ENCODE data around the gene NR2C2. TPM values are rescaled to one million over a fixed set of nuclear protein-coding genes. Genes with fewer than 3 reads are reported as not detected.

Gene NR2C2
- total and polyA plus RNA-seq, 2 of the 13 experiments (the other 11 are each of a cell fraction or from before 2014, with no cell fraction given) = 7.8 to 11.8 TPM

DNA sequence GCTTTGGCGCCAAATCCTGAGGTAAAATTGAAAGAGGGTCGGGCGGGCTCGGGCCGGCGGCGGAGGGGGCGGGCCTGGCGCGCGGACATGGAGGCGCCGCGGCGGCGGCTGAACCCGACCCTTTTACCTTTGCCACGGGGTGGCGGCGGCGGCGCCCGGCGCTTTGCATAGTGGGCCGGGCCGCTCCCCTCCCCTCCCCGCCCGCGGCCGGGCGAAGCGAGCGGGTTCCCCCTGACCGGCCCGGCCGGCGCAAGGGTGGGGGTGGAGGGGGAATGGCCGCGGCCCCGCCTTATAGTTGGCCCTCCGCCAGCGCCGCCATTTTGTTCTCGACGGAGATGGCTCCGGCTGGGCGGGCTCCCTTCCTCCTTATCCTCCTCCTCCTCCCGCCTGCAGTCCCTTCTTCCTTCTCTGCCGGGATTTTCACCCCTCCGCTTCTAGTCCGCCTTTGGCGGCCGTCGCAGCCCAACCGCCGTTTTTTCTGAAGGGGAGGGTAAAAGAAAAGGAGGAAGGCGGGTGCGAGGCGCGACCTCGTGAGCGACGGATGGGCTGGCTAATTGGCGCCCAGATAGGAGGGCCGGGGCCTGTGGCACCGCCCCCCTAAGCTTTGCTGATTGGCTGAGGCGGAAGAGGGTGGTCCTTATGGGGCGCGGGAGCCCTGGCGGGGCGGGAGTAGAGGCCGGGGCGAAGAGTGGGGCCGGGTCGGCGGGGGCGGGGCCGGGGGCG lies 664 bp downstream of the NR2C2 start (continued):
- TF ChIP-seq ZBTB20 (CRISPR knock-in tag; IDR thresholded peaks at IDR 0.05; ENCODE audit: borderline replicate concordance, low read depth) (no peak), ARNTL (CRISPR knock-in tag; IDR thresholded peaks at IDR 0.05) (no peak), ONECUT2 (CRISPR knock-in tag; IDR thresholded peaks at IDR 0.05) (no peak), ZNF841 (CRISPR knock-in tag; IDR thresholded peaks at IDR 0.05; ENCODE audit: borderline replicate concordance) (no peak), ZNF3 (CRISPR knock-in tag; IDR thresholded peaks at IDR 0.05) (no peak), ZNF503 (CRISPR knock-in tag; IDR thresholded peaks at IDR 0.05) (no peak), MEIS2 (CRISPR knock-in tag; IDR thresholded peaks at IDR 0.05) (0 out of 2 replicates have a peak, but pooled peaks have one; percentile 56), ZNF251 (CRISPR knock-in tag; IDR thresholded peaks at IDR 0.05) (no peak), NFKB2 (CRISPR knock-in tag; IDR thresholded peaks at IDR 0.05; ENCODE audit: borderline replicate concordance) (no peak), NKX3-1 (CRISPR knock-in tag; IDR thresholded peaks at IDR 0.05) (0 out of 2 replicates have a peak, but pooled peaks have one; percentile 50), ZNF34 (CRISPR knock-in tag; IDR thresholded peaks at IDR 0.05; ENCODE audit: borderline replicate concordance) (no peak), SRSF9 (IDR thresholded peaks at IDR 0.05; ENCODE audit: borderline replicate concordance, insufficient read depth, low read depth, low read length, poor library complexity, severe bottlenecking) (no peak), FOXJ3 (CRISPR knock-in tag; IDR thresholded peaks at IDR 0.05; ENCODE audit: borderline replicate concordance) (no peak), PHF20 (CRISPR knock-in tag; IDR thresholded peaks at IDR 0.05) (peak; percentile 15; the same call in 1 of the 2 replicates), HOXA7 (CRISPR knock-in tag; IDR thresholded peaks at IDR 0.05) (no peak), ZFP1 (CRISPR knock-in tag; IDR thresholded peaks at IDR 0.05) (no peak), PTBP1 (IDR thresholded peaks at IDR 0.05; ENCODE audit: low read depth, low read length, poor library complexity, severe bottlenecking) (no peak), FOXK2 (IDR thresholded peaks at IDR 0.05) (no peak), RFX1 (IDR thresholded peaks at IDR 0.05) (no peak), NCOA1 (CRISPR knock-in tag; IDR thresholded peaks at IDR 0.05) (no peak), E2F5 (CRISPR knock-in tag; conservative IDR thresholded peaks at IDR 0.05) (no peak)
- TF ChIP-seq, protein P1, sequence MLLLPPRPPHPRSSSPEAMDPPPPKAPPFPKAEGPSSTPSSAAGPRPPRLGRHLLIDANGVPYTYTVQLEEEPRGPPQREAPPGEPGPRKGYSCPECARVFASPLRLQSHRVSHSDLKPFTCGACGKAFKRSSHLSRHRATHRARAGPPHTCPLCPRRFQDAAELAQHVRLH (CRISPR knock-in tag; IDR thresholded peaks at IDR 0.05; ENCODE audit: borderline replicate concordance, low read depth) = 0 out of 2 replicates have a peak, but pooled peaks have one; percentile 27
- TF ChIP-seq, protein P2, sequence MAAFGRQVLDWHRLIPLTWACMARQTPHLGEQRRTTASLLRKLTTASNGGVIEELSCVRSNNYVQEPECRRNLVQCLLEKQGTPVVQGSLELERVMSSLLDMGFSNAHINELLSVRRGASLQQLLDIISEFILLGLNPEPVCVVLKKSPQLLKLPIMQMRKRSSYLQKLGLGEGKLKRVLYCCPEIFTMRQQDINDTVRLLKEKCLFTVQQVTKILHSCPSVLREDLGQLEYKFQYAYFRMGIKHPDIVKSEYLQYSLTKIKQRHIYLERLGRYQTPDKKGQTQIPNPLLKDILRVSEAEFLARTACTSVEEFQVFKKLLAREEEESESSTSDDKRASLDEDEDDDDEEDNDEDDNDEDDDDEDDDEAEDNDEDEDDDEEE (CRISPR knock-in tag; IDR thresholded peaks at IDR 0.05) = 0 out of 2 replicates have a peak, but pooled peaks have one; percentile 25
- TF ChIP-seq, protein P3, sequence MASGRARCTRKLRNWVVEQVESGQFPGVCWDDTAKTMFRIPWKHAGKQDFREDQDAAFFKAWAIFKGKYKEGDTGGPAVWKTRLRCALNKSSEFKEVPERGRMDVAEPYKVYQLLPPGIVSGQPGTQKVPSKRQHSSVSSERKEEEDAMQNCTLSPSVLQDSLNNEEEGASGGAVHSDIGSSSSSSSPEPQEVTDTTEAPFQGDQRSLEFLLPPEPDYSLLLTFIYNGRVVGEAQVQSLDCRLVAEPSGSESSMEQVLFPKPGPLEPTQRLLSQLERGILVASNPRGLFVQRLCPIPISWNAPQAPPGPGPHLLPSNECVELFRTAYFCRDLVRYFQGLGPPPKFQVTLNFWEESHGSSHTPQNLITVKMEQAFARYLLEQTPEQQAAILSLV (CRISPR knock-in tag; IDR thresholded peaks at IDR 0.05; ENCODE audit: borderline replicate concordance) = no peak
- TF ChIP-seq, protein P4, sequence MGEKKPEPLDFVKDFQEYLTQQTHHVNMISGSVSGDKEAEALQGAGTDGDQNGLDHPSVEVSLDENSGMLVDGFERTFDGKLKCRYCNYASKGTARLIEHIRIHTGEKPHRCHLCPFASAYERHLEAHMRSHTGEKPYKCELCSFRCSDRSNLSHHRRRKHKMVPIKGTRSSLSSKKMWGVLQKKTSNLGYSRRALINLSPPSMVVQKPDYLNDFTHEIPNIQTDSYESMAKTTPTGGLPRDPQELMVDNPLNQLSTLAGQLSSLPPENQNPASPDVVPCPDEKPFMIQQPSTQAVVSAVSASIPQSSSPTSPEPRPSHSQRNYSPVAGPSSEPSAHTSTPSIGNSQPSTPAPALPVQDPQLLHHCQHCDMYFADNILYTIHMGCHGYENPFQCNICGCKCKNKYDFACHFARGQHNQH (CRISPR knock-in tag; IDR thresholded peaks at IDR 0.05) = no peak
